IPS-NIHi11 (cell line): ENCODE results near the gene IL1RAPL2.
"Not testable (repeated sequence)": the region's sequence is repeated elsewhere in the genome, so short reads cannot be mapped to it uniquely, and the experiment has no call there.

Source experiments
- DNase-seq: peaks from one replicate; pipeline ENCODE4 v3.0.0; 2012; ENCODE audit warnings: mixed read lengths, low spot score

The IL1RAPL2 gene

DNA sequence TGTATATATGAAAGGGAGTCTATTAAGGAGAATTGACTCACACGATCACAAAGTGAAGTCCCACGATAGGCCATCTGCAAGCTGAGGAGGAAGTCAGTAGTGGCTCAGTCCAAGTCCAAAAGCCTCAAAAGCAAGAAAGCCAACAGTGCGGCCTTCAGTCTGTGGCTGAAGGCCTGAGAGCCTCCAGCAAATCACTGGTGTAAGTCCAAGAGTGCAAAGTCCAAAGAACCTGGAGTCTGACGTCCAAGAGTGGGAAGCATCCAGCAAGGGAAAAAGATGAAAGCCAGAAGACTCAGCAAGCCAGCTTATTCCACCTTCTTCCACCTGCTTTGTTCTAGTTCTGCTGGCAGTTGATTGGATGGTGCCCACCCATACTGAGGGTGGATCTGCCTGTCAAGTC lies 104.1 kb downstream of the IL1RAPL2 start:
- no peak for DNase-seq

DNA sequence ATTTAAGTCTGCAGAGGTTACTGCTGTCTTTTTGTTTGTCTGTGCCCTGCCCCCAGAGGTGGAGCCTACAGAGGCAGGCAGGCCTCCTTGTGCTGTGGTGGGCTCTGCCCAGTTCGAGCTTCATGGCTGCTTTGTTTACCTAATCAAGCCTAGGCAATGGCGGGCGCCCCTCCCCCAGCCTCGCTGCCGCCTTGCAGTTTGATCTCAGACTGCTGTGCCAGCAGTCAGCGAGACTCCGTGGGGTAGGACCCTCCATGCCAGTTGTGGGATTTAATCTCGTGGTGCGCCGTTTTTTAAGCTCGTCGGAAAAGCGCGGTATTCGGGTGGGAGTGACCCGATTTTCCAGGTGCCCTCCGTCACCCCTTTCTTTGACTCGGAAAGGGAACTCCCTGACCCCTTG lies 111.5 kb downstream of the IL1RAPL2 start:
- not testable (repeated sequence) for DNase-seq

DNA sequence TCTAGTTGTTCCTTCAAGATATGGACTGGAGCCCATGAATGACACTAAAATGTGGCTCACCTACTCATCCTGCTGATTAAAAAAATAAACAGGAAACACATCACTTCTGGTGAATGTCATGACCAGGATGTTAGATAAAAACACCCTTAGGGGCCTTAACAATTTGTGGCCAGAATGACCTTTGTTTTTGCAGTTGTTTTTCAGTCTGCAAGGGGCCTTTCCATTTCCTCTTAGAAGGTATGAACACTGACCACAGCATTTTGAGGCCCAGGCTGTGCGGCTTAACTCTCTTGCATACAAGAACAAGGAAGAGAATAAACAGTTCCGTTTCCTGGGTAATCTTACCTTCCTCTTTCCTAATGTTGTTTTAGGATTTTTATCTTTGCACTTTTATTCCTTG lies 113.2 kb downstream of the IL1RAPL2 start:
- no peak for DNase-seq

DNA sequence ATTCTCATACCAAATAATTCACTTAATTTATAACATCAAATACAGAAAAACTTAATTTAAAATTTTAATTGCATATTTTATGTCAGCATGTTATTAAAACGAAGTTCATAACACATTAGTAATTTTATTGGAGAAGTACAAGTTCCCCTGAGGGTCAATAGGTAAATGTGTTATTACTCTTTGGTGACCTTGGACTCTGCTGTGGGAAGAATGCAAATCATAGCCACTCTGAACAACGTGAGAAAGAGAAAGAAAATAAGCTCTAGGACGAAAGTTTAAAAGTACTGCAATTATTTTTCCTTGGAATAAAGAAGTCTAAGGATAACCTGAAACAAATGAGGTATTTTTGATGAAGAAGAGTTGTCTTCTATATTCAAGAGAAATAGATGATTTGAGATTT lies 115.2 kb downstream of the IL1RAPL2 start:
- no peak for DNase-seq

DNA sequence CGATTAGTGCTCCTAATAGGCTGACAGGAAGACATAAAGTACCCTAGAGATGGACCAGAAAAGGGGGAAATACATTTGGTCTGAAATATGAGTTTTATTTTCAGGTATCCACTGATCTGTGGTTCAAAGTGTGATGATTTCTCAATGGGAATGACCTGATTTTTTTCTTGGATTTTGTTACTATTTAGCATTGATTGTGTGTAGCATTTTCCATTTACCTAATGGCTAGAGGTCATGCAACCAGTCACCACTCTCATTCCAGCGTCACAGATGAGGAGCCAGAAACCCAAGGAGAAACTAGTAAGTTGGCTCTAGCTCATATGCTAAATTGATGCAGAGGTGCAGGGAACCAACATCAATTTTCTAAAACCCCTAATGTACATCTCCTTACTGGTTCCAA lies 118.1 kb downstream of the IL1RAPL2 start:
- no peak for DNase-seq

DNA sequence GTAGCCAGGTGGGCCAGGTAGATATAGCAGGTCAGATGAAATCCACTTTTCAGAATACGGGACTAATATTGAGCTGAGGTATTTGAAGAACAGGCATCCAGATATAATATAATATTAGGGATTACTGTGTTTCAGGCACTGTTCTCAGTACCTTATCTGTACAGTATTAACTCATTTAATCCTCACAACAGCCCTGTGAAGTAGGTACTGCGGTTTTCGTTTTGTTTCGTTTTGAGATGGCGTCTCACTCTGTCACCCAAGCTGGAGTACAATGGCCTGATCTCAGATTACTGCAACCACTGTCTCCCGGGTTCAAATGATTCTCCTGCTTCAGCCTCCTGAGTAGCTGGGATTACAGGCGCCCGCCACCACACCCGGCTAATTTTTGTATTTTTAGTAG lies 129.6 kb downstream of the IL1RAPL2 start:
- DNase-seq = no peak

DNA sequence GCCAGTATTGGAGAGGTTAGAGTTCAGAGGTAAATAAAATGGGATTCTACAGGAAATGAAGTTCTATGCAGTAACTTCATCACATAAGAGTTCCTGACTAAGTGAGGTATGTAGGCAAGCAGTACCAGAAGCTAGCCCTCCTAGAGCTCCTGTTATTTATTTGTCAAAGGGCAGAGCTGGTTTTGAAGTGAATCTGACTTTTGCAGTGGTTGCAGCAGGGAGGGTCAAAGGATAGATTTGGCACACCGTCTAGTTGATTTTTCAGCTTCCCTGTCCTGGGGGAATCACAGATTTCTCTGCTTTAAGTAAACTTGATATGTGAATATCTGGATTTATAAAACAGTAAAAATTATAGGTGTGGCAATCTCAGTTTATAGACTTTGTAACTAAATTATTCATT lies 130.7 kb downstream of the IL1RAPL2 start:
- DNase-seq = no peak

DNA sequence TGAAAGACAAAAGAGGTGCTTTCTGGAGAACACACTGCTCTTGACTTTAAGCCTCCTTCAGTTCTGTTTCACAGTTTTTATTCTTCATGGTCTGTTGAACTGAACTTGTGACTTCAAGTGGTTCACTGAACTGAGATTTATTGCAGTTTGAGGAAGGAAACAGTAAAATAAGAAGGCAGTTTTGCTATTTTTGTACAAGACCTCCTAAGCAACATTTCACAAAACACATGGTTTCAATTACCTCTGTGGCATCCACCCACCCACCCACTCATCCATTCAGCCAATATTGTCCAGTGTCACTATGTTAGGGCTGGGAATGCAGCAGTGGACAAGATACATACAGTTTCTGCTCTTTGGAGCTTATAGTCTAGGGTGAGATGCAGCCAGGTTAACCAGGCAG lies 131.3 kb downstream of the IL1RAPL2 start:
- no peak for DNase-seq

DNA sequence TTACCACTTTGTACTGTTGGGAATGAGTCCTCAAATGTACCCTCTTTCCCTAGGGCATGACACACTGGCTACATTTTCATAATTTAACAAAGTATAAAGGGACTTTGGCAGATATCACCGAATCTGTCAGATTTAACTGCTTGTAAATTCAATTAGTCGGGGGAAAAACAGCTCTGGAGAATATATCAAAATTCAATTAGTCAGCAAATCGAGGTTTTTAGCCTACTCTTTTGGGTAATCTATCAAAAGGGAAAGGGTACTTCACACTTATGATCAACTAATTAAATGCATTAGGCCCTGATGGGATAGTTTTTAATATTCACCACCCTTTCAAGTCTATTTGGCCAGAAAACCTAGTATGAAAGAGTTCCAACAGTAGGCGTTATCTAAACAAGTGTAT lies 141.0 kb downstream of the IL1RAPL2 start:
- no peak for DNase-seq

DNA sequence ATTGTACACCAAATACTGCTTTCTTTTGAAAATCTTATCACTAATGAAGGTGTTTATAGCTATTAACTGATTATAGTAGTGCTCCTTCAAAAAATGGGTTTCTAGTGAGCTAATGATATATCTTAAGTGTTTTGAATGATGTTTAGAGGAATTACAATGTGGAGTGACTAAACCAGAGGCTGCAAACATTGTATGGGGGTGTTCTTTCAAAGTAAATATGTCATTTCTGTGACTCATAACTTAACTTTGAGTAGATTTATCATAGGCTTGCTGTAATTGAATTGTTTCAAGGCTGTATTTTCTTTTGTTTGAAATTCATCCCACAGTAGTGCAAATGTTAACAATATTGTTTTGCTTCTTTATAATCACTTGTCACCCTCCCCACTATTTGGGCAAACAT lies 141.6 kb downstream of the IL1RAPL2 start:
- DNase-seq = no peak

DNA sequence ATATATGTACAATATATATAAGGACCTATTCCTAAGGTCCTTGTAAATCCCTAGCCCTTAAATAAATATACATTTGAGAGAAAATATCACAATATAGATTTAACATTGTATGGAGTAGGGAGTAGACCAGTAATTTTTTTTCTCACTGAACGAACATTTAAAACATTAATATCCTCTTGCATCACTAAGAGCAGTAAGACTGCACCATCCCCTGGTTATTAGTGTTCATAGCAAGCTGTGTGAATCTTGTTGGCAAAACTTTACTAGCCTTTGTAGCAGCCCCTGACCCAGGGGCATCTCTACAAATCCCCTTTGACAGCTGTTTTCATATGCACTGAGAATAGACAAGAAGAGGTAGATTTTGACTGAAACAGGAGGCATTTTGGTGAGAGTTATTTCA lies 146.5 kb downstream of the IL1RAPL2 start:
- DNase-seq = no peak

DNA sequence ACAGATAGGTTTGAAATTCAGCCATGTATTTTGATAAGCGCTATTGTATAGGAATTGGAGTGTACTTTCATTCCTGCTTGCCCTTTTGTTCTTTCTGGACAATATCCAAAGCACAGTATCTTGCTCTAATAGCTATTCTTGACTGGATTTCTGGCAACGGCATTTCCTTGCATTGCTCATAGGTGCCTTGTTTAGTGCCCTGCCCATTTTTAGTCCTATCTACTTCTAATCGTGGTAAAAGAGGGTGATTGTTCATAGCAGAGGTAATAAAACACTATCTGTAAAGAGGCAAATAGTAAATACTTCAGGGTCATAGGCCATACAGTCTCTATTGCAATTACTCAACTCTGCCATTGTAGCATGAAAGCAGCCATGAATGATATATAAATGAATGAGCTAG lies 155.9 kb downstream of the IL1RAPL2 start:
- DNase-seq = no peak

DNA sequence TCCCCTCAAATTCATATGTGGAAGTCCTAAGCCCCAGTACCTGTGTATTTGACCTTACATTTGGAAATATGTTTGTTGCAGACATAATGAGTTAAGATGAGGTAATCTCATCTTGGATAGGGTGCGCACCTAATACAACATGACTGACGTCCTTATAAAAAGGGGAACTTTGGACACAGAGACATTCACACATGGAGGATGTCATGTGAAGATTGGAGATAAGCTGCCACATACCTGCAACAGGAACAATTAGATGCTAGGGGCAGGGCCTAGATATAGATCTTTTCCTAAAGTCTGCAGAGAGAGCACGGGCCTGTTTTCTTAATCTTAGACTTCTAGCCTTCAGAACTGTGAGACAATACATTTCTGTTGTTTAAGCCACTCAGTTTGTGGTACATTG lies 162.5 kb downstream of the IL1RAPL2 start:
- no peak for DNase-seq

DNA sequence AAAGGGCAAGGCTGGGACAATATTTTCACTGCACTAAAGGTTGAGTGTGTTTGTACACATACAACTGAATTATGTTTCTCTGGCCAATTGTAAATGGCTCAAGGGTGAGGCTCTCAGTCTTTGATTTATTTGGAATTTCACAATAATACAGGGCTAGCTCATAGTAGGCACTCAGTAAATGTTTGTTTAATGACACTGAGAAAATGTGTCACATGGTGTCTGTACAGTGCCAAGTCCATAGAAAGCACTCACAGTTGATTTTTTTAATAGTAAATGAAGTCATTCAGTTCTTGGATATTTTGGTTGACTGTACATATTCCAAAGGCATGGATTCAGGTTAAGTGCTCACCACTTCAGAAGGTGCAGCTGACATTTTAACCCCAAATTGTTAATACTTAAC lies 176.4 kb downstream of the IL1RAPL2 start:
- DNase-seq = no peak

DNA sequence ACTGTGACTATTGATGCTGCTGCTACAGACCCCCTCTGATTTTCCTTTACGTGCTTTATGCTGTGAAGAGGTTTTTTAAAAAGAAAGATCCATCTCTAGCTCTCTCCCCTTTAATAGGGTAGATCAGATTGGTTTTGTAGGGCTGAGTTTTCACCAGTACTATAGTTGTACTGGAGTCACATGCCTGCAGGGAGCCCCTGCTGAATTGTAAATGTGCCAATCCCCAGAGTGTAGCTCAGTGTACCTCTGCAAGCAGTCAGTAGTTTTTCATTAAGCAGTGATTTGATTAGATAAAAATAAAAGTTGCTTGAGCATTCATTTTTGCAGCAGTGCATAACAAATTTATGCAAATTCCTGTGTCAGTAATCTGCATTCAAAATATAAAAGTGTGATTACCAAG lies 179.2 kb downstream of the IL1RAPL2 start:
- no peak for DNase-seq

DNA sequence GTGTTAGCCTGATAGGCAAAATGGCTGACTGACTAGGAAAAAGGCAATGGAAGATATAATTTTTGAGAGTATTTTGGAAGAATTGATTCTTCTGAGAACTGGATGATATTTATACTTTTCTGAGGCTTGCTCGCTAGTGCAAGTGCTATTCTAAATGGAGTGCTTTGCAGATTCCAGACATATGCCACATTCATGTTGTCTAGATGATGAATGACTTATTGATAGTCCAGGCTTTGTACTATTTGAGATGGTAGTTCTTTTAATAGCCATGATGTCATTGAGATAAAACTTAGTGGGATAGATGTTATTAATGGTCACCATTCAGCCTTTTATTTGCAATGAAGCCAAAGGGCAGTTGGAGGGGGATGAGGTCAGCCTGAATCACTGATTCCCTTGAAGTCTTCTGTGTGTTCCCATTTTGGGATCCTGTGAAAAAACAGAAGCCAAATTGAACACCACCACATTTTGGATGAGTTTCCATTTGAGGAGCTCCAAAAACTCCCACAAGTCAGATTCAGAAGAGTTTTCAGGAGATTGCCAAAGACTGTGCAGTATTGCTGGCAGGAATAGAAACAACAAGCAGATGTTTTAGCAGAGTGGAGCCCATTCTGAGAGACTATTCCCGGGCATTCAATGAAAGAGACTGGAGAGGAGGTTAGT lies 184.1 kb downstream of the IL1RAPL2 start:
- DNase-seq = no peak

DNA sequence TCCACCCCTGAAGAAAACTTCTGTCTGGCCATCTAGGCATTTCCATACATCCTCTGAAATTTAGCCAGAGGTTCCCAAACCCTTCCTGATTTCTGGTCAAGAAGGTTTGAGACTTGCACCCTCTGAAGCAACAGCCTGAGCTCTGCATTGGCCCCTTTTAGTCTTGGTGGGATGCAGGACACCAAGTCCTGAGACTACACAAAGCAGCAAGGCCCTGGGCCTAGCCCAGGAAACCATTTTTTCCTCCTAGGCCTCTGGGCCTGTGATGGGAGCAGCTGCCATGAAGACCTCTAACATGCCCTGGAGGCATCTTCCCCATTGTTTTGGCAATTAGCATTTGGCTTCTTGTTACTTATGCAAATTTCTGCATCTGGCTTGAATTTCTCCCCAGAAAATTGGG lies 196.6 kb downstream of the IL1RAPL2 start:
- no peak for DNase-seq

DNA sequence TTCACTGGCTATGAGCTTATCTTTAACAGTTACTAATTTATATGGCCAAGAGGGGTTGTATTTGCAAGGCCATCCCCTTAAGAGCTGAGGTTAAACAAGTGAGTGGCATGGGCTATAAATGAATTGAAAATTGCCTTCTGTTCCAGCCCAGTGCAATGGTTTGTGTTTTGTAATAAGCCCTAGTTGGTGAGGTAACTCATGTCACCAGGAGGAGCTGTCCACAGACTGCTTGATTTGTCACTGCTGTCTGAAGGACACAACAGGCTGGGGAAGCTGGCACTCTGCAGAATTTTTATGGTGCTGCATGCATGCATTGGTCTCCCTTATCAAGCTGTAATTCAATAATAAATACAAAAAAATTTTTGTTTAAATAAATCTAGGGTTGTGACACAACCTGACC lies 223.8 kb downstream of the IL1RAPL2 start:
- DNase-seq = no peak

DNA sequence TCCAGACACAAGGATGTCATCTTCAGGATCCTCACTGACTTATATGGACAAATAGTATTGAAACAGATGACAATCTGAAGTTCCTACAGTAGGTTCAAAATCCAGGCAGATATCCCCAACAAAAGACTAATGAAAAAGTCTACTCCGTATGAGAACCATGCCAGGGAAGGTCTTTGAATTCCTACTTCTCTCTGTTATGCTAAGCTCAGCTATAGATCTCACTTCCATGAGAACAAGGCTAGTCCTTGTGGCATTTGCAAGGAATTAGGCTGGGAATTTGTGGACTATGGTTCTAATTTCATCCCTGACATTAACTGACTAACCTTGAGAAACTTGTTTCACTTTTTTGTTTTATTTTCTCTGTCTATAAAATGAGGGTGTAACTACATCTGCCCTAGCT lies 229.8 kb downstream of the IL1RAPL2 start:
- DNase-seq = no peak

DNA sequence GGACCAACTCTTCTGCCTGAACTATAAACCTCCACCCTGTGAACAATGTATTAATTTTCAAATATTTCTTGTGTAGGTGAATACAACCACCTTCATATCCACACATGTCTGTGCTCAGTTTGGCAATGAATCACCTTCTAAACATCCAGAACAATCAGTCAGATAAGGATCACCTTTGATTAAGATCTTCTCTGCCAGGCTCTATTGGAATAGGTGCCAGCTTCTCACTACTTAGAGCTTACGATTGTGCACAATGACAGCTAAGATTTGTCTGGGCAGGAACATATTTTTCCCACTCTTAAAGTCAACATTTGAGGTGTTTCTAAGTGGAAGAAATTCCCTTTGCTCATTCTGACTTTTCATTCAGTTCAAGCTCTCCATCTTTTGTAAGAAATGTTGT lies 237.2 kb downstream of the IL1RAPL2 start:
- no peak for DNase-seq

DNA sequence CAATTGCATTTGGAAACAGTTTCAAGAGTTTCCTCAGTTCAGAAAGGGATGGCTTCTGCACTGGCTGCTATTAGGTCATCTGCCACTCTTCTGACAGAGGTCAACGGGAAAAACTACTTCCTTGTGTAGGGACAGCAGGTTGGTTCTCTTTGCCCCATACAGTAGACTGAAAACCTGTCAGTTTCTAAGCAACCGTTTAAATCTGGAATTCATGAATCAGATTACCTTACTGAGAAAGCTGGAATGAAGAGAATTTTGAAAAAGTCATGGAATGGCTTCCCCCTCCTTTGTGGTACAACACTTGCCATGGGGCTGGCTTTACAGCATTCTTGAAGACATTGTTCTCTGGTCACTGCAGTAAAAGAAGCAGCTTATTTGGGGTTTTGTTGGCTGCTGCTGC lies 240.3 kb downstream of the IL1RAPL2 start:
- no peak for DNase-seq

DNA sequence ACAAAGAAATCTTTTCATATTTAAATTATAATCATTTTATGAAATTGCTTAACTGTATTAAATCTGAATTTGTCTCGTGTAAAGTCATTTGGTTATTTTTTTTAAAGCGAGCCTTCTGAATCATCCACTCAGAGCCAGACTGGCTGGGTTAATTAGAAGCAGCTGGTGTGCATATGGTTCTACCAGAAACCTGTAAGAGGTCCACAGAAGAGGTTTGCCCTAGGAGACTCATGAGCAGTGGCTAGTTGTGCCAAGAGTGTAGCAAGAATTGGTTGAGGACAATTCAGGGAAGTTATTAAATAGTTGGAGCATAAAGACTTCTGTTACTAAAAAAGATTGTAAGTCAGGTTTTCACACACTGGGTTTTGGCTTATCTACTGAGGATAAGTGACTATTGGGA lies 267.4 kb downstream of the IL1RAPL2 start:
- DNase-seq = no peak

DNA sequence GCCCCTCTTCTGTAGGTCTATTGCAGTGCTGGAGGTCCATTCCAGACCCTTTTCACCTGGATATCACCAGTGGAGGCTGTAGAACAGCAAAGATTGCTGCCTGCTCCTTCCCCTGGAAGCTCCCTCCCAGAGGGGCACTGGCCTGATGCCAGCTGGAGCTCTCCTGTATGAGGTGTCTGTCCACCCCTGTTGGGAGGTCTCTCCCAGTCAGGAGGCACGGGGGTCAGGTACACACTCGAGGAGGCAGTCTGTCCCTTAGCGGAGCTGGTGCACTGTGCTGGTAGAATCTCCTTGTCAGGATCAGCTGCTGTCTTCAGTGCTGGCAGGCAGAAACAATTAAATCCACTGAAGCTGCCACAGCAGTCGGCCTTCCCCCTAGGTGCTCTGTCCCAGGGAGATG lies 276.6 kb downstream of the IL1RAPL2 start:
- DNase-seq = no peak

DNA sequence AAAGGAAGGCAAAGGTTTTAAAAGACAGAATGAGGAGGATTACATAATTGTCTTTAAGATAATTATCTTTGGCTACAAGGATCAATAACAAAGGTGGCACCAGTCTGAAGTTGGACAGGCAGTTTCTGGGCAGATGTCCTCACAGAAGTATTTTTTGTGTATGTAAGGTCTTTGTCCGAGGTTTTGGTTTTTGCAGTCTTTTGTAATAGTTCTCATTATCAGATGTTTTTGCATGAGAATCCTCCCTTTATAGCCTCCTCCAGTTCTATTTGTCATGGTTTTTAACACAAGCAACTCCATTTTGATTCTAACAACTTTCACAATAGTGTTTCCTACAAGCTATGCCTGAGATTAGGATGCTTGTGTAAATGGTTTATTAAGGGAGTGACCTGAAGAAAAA lies 286.2 kb downstream of the IL1RAPL2 start:
- no peak for DNase-seq

DNA sequence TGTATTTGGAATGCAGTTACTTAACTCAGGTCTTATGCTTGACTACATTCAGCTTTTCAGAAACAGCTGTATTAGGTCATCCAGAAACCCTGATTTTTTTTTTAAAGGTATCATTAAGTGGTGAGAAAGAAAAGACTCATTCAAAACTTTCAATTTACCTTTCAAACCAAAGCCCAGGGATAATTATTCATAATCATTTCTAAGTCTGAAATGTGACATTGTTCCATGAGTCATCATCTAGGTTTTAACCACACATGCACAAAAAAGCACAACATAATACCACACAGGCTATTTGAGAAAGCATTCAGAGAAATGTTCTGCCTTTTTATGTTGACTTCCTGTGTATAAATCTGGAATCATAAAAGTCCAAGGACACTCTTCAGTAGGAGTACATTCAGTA lies 288.2 kb downstream of the IL1RAPL2 start:
- no peak for DNase-seq
